ENCODE data around the gene USP31. TPM values are rescaled to one million over a fixed set of nuclear protein-coding genes. Genes with fewer than 3 reads are reported as not detected.
"Not testable (repeated sequence)": the region's sequence is repeated elsewhere in the genome, so short reads cannot be mapped to it uniquely, and the experiment has no call there.

Gene USP31
- total RNA-seq, 1 experiment from 2014 or later = 16.1 TPM

DNA sequence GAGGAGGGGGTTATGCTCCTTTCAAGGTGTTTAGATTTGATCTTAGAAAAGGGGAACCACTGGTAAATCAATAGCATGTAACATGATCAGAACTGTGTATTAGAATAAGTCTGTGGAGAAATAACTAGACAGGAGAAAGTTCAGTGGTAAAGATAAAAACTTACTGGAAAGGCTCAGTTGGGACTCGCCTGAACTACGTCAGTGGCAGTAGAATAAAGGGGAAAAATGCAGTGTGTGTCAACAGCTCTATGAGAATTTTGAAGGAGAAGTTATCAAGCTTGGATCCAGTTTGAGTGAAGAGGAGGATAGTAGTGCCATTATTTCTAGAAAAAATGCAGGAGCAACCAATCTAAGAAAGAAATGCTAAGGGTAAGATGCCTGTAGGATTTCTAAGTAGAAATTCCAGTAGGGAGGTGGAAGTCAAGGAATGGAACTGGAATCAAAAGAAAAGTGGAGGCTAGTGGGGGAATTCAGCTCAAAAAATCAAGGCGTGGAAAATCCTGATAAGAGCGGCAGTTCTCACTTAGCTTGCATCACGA, 48.2 kb downstream of the USP31 start:
- no peak overlapping the region for H3K18ac ChIP-seq (ENCODE audit: insufficient read length, low read depth, low read length)
- H3K27me3 ChIP-seq (ENCODE audit: insufficient read depth, low read length) = no peaks in the 10 kb centered on the region
- no peak overlapping the region for H3T11ph ChIP-seq (ENCODE audit: low read length)
- peaks cover 6 to 8% of the 10 kb centered on the region in 2 experiments for H3K4me1 Mint-ChIP-seq
- no peak overlapping the region for H3K23ac ChIP-seq (ENCODE audit: insufficient read length, low read depth, low read length)
- DNase-seq = no peak
- H2BK15ac ChIP-seq (ENCODE audit: low read depth, low read length) = no peak overlapping the region
- H3K36me3 Mint-ChIP-seq (ENCODE audit: insufficient read depth in 1 of 3, low read depth in 3 of 3) = peaks cover 28 to 41% (median 38%) of the 10 kb centered on the region in 3 experiments
- H3K14ac ChIP-seq (ENCODE audit: insufficient read depth, low read length) = no peak overlapping the region
- no peak overlapping the region for H3K27ac Mint-ChIP-seq
- no peaks in the 10 kb centered on the region for H3K4me1 ChIP-seq (ENCODE audit: insufficient read depth, low read length)
- peaks cover 3 to 5% of the 10 kb centered on the region in 2 experiments; a peak in 3 of 5 replicates for H3K9me3 Mint-ChIP-seq
- H4K5ac ChIP-seq (ENCODE audit: insufficient read length, low read depth, low read length) = no peak overlapping the region
- H3K23me2 ChIP-seq (ENCODE audit: insufficient read length, low read depth, low read length, poor library complexity, severe bottlenecking) = no peaks in the 10 kb centered on the region
- H4K91ac ChIP-seq (ENCODE audit: insufficient read length, low read depth, low read length) = no peak overlapping the region
- H2BK120ac ChIP-seq (ENCODE audit: low read depth, low read length, poor library complexity, severe bottlenecking) = no peak overlapping the region
- no peaks in the 10 kb centered on the region; the same call in 1 of the 2 replicates for H3K79me2 ChIP-seq (ENCODE audit: insufficient read depth, low read length)
- no peak overlapping the region for H3K4ac ChIP-seq (ENCODE audit: low read depth, low read length)
- H2BK20ac ChIP-seq (ENCODE audit: low read depth, low read length, poor library complexity, severe bottlenecking) = no peak overlapping the region
- no peaks in the 10 kb centered on the region for H3K79me1 ChIP-seq (ENCODE audit: insufficient read depth, low read depth, low read length, poor library complexity, severe bottlenecking)
- H4K20me1 ChIP-seq (ENCODE audit: control insufficient read depth, insufficient read depth, insufficient read length) = no peaks in the 10 kb centered on the region
- H3K9ac ChIP-seq (ENCODE audit: extremely low read depth, insufficient read length, low read length) = no peak overlapping the region
- WGBS (ENCODE audit: extremely low coverage, insufficient read length, low lambda C conversion rate) = no CpG with 5 or more reads among the region's 5 CpGs
- H2BK12ac ChIP-seq (ENCODE audit: insufficient read length, low read depth, low read length) = no peak overlapping the region
- H3K56ac ChIP-seq (ENCODE audit: insufficient read length, low read depth, low read length) = no peak overlapping the region
- no peak overlapping the region for H2AFZ ChIP-seq (ENCODE audit: low read length)
- no peak overlapping the region for H3K4me2 ChIP-seq (ENCODE audit: insufficient read depth, insufficient read length, low read length)
- H2AK5ac ChIP-seq (ENCODE audit: insufficient read length, low read length) = no peak overlapping the region
- TF ChIP-seq, protein P1, sequence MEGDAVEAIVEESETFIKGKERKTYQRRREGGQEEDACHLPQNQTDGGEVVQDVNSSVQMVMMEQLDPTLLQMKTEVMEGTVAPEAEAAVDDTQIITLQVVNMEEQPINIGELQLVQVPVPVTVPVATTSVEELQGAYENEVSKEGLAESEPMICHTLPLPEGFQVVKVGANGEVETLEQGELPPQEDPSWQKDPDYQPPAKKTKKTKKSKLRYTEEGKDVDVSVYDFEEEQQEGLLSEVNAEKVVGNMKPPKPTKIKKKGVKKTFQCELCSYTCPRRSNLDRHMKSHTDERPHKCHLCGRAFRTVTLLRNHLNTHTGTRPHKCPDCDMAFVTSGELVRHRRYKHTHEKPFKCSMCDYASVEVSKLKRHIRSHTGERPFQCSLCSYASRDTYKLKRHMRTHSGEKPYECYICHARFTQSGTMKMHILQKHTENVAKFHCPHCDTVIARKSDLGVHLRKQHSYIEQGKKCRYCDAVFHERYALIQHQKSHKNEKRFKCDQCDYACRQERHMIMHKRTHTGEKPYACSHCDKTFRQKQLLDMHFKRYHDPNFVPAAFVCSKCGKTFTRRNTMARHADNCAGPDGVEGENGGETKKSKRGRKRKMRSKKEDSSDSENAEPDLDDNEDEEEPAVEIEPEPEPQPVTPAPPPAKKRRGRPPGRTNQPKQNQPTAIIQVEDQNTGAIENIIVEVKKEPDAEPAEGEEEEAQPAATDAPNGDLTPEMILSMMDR (conservative IDR thresholded peaks at IDR 0.05) = no peak
- no peak overlapping the region for H3K4me3 Mint-ChIP-seq
- H2BK5ac ChIP-seq (ENCODE audit: insufficient read length, low read length) = no peak overlapping the region
- H3K9me3 ChIP-seq (ENCODE audit: control insufficient read depth, low read depth, low read length) = no peaks in the 10 kb centered on the region
- no peak overlapping the region for H3K27ac ChIP-seq (ENCODE audit: insufficient read length, low read depth, low read length)
- no peaks in the 10 kb centered on the region; the same call in 1 of the 2 replicates for H3K27me3 Mint-ChIP-seq (ENCODE audit: low read depth)
- no peak overlapping the region for H4K8ac ChIP-seq (replicated peaks; ENCODE audit: insufficient read length, low read depth, low read length)

- H4K91ac ChIP-seq (ENCODE audit: insufficient read length, low read depth, low read length); H3K79me2 ChIP-seq (ENCODE audit: insufficient read depth, low read length); H3T11ph ChIP-seq (ENCODE audit: low read length); H2AK5ac ChIP-seq (ENCODE audit: insufficient read length, low read length); H3K4me2 ChIP-seq (ENCODE audit: insufficient read depth, insufficient read length, low read length); DNase-seq; H3K9me3 ChIP-seq (ENCODE audit: control insufficient read depth, low read depth, low read length); H3K4me1 ChIP-seq (ENCODE audit: insufficient read depth, low read length); H3K56ac ChIP-seq (ENCODE audit: insufficient read length, low read depth, low read length); H3K79me1 ChIP-seq (ENCODE audit: insufficient read depth, low read depth, low read length, poor library complexity, severe bottlenecking); H2BK120ac ChIP-seq (ENCODE audit: low read depth, low read length, poor library complexity, severe bottlenecking); H3K14ac ChIP-seq (ENCODE audit: insufficient read depth, low read length); H2BK12ac ChIP-seq (ENCODE audit: insufficient read length, low read depth, low read length); H3K23me2 ChIP-seq (ENCODE audit: insufficient read length, low read depth, low read length, poor library complexity, severe bottlenecking); H2BK20ac ChIP-seq (ENCODE audit: low read depth, low read length, poor library complexity, severe bottlenecking); H3K23ac ChIP-seq (ENCODE audit: insufficient read length, low read depth, low read length); H3K9me3 Mint-ChIP-seq; H3K4me3 Mint-ChIP-seq; H3K27ac ChIP-seq (ENCODE audit: insufficient read length, low read depth, low read length); H3K18ac ChIP-seq (ENCODE audit: insufficient read length, low read depth, low read length); H2BK15ac ChIP-seq (ENCODE audit: low read depth, low read length); H3K27me3 ChIP-seq (ENCODE audit: insufficient read depth, low read length); H3K27ac Mint-ChIP-seq; H2AFZ ChIP-seq (ENCODE audit: low read length); H3K4ac ChIP-seq (ENCODE audit: low read depth, low read length); H2BK5ac ChIP-seq (ENCODE audit: insufficient read length, low read length); H3K9ac ChIP-seq (ENCODE audit: extremely low read depth, insufficient read length, low read length); H4K5ac ChIP-seq (ENCODE audit: insufficient read length, low read depth, low read length); H3K27me3 Mint-ChIP-seq (ENCODE audit: low read depth); H4K8ac ChIP-seq (replicated peaks; ENCODE audit: insufficient read length, low read depth, low read length); H4K20me1 ChIP-seq (ENCODE audit: control insufficient read depth, insufficient read depth, insufficient read length): not testable (repeated sequence)
- Mint-ChIP-seq H3K36me3 (ENCODE audit: insufficient read depth in 1 of 3, low read depth in 3 of 3) (peaks cover 43 to 46% (median 43%) of the 10 kb centered on the region in 3 experiments), H3K4me1 (peaks cover 17 to 20% of the 10 kb centered on the region in 2 experiments)
- no CpG with 5 or more reads among the region's 2 CpGs for WGBS (ENCODE audit: extremely low coverage, insufficient read length, low lambda C conversion rate)
Measured at GRCh38 chr16:23096450-23096849, 52.8 kb downstream of the USP31 start.

Data from H9 (cell line).